ENCODE results near the gene PRSS12.

The PRSS12 gene

DNA sequence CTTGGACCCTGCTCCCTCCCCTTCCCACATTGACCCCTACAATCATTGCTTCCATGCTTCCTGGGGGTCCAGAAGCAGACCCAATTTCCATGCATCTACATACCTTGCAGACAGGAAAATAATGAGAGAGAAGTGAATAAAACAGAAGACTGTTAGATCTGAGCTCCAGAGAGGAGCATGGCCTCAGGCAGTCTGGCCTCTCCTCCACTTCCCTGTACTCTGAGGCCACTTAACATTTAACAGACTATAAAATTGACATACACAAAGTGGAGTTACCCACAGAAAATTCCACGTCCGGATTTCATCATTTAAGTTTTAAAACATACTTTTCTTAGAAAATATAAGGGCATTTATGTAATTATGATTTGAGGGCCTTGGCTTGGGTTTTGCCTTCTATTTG, 2.1 kb upstream of the PRSS12 start:
- no peak for TF ChIP-seq GABPA (IDR thresholded peaks at IDR 0.05; ENCODE audit: low read depth)
- no peak for TF ChIP-seq CTCF (IDR thresholded peaks at IDR 0.05; ENCODE audit: insufficient read depth, low read length)
- no peak for TF ChIP-seq SPI1 (IDR thresholded peaks at IDR 0.05; ENCODE audit: borderline replicate concordance, low read depth)
- TF ChIP-seq POLR2AphosphoS5 (IDR thresholded peaks at IDR 0.05; ENCODE audit: low read depth) = no peak
- no peak for TF ChIP-seq REST (IDR thresholded peaks at IDR 0.05; ENCODE audit: insufficient replicate concordance, low read depth)
- Histone ChIP-seq H3K27ac (replicated peaks) (no peak overlapping the region), H3K27me3 (ENCODE audit: insufficient read depth, poor library complexity, severe bottlenecking) (no peaks in the 10 kb centered on the region), H3K4me3 (replicated peaks; ENCODE audit: insufficient read depth, low read length) (no peak overlapping the region)
- no peak for DNase-seq (ENCODE audit: low read depth in 1 of 2, low spot score in 1 of 2)

- Histone ChIP-seq H3K27me3 (ENCODE audit: insufficient read depth, poor library complexity, severe bottlenecking) (no peaks in the 10 kb centered on the region), H3K27ac (replicated peaks) (no peak overlapping the region), H3K4me3 (replicated peaks; ENCODE audit: insufficient read depth, low read length) (no peak overlapping the region)
- no peak for TF ChIP-seq CTCF (IDR thresholded peaks at IDR 0.05; ENCODE audit: insufficient read depth, low read length)
- TF ChIP-seq REST (IDR thresholded peaks at IDR 0.05; ENCODE audit: insufficient replicate concordance, low read depth) = no peak
- TF ChIP-seq SPI1 (IDR thresholded peaks at IDR 0.05; ENCODE audit: borderline replicate concordance, low read depth) = no peak
- no peak for TF ChIP-seq POLR2AphosphoS5 (IDR thresholded peaks at IDR 0.05; ENCODE audit: low read depth)
- no peak for TF ChIP-seq GABPA (IDR thresholded peaks at IDR 0.05; ENCODE audit: low read depth)
- DNase-seq (ENCODE audit: low read depth in 1 of 2, low spot score in 1 of 2) = no peak
Measured at GRCh38 chr4:118353534-118354030, 779 bp upstream of the PRSS12 start.

DNA sequence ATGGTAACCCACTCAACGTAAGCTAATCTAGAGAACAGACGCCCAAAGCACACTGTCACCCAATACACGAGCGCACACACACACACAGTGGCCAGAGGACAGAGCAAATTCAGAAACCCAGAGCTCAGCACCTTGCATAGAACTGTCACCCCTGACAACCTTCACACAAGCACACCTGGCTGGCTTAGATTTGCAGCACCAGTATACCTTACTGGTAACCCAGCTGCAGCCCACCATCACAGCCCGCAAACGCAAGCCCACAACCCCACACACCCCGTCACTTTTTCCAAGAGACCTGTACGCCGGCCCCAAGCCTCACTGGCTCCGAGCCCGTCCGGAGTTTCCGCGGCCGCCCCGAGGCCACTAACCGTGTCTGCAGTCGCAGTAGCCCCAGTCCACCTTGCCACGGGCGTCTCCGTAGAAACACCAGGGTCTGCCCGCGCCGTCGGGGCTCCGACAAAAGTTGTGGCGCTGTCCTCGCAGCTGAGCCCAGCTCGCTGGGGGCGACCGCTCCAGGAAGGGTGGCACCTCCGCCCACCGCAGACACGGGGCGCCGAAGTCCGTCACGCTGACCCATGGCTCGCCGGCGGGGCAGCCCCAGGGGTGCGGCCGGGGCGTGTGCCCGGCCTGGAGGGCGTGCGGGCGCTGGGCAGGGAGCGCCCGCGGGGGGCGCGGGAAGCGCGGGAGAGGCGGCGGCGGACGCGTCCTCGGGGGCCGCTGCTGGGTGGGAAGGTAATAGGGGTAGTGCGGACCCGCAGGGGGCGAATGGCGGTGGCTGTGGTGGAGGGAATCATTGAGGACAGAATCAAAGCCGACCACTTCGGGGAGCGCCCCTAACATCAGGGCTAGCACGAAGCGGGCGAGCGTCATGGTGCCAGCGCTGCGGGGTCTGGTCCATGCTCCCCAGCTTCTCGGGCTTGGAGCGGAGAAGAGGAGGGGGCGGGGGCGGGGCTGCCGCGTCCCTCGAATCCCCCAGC, 664 bp downstream of the PRSS12 start:
- Histone ChIP-seq H3K27ac (replicated peaks) (no peak overlapping the region), H3K4me3 (replicated peaks; ENCODE audit: insufficient read depth, low read length) (peak overlapping the region; percentile 42), H3K27me3 (ENCODE audit: insufficient read depth, poor library complexity, severe bottlenecking) (no peaks in the 10 kb centered on the region)
- DNase-seq (ENCODE audit: low read depth in 1 of 2, low spot score in 1 of 2) = no peak
- TF ChIP-seq SPI1 (IDR thresholded peaks at IDR 0.05; ENCODE audit: borderline replicate concordance, low read depth) (no peak), REST (IDR thresholded peaks at IDR 0.05; ENCODE audit: insufficient replicate concordance, low read depth) (no peak), GABPA (IDR thresholded peaks at IDR 0.05; ENCODE audit: low read depth) (no peak), CTCF (IDR thresholded peaks at IDR 0.05; ENCODE audit: insufficient read depth, low read length) (no peak), POLR2AphosphoS5 (IDR thresholded peaks at IDR 0.05; ENCODE audit: low read depth) (no peak)
